Heart left ventricle (tissue), 13 donors: ENCODE results near the gene STEAP3.

Source experiments
- CTCF ChIP-seq, 12 donors: fragments of 200-600 bp; sonication (generic) in 4 of 12; IDR thresholded peaks; one replicate each; pipeline versions ENCODE4 v1.5.0 to v1.8.0; 2018 to 2022; ENCODE audit warnings: antibody characterized with exemption in 12 of 12, mild to moderate bottlenecking in 5 of 12
- POLR2A ChIP-seq, 2 donors: fragments of 450-650 bp; IDR thresholded peaks; one replicate each; pipeline ENCODE4 v1.6.1; 2017; ENCODE audit warnings: antibody characterized with exemption in 2 of 2, mild to moderate bottlenecking in 2 of 2, moderate library complexity in 2 of 2
- donor health status: ischemic (EF 13 %, LVEDD 7.1; RV severe dilation, severe dysfunction).
- donor health status: DM: no; HTN: yes; CAD: no.
- donor health status: DM: no; HTN: no; CAD: no.
- donor health status: ischemic (EF 25% LVEDD 6.9; RV normal size, moderate dysfunction).
- donor health status: ischemic (EF 25% LVEDD 5.7; RV mildly dilated, moderate dysfunction).
- donor health status: ischemic (EF 35%, LVEDD 5.7; RV mildly dilated, moderate dysfunction).
- donor health status: nonischemic (EF 11% LVEDD 7.7; RV severe dilation, severe dysfunction).
- donor health status: DM: yes; HTN: yes; CAD: no.
- donor health status: PGD.
- donor health status: ischemic (EF 29% LVEDD 5.4; RV normal size, mild dysfunction).
- donor health status: nonischemic (EF 23%, LVEDD 6.1; RV moderate dilation, normal function).

GRCh38 chr2:119266091-119266589 lies 42.5 kb downstream of the STEAP3 start:
- no peak for TF ChIP-seq CTCF (IDR thresholded peaks at IDR 0.05)
- no peak for TF ChIP-seq POLR2A (IDR thresholded peaks at IDR 0.05)
